ENCODE measurements around the gene UBA5.

The UBA5 gene

DNA sequence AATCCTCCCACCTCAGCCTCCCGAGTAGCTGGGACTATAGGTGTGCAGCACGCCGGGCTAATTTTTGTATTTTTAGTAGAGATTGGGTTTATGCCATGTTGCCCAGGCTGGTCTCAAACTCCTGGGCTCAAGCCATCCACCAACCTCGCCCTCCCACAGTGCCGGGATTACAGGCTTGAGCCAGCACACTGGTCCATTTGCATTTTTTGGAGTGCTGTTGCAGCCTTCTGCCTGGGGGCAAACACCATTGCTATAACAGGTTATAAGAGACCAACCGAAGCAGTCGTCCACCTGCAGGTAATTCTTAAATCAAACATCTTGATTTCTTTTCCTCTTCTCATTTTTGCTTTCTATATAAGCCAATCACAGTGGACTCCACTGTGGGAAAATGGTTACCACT is 35.3 kb upstream of the UBA5 start:
- TF ChIP-seq, protein P1, sequence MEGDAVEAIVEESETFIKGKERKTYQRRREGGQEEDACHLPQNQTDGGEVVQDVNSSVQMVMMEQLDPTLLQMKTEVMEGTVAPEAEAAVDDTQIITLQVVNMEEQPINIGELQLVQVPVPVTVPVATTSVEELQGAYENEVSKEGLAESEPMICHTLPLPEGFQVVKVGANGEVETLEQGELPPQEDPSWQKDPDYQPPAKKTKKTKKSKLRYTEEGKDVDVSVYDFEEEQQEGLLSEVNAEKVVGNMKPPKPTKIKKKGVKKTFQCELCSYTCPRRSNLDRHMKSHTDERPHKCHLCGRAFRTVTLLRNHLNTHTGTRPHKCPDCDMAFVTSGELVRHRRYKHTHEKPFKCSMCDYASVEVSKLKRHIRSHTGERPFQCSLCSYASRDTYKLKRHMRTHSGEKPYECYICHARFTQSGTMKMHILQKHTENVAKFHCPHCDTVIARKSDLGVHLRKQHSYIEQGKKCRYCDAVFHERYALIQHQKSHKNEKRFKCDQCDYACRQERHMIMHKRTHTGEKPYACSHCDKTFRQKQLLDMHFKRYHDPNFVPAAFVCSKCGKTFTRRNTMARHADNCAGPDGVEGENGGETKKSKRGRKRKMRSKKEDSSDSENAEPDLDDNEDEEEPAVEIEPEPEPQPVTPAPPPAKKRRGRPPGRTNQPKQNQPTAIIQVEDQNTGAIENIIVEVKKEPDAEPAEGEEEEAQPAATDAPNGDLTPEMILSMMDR (IDR thresholded peaks at IDR 0.05; ENCODE audit: low read depth, low read length) = no peak
- H3K4me3 ChIP-seq (ENCODE audit: low read depth, low read length) = no peak overlapping the region
- in situ Hi-C loops (cut with HindIII; ENCODE audit: low sequenced_read_pairs) = no loop called here
- DNase-seq (ENCODE audit: low read depth, low spot score) = no peak

DNA sequence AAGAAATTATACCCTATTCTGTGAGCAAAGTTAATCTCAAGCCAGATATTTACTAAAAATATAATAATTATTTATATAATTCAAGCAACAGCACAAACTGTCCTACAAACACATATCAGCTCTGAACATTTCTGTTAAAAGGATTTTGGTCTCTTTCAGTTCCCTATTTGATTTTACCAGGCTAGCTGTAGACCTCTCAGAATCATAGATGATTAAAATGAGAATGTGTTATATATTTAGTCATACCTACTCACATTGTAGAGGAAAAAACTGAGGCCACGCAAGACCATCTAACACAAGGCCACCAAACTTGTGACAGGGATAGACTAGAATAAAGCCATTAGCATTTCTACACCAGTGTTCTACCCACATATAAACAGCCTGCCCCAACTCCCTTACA is 34.5 kb upstream of the UBA5 start:
- TF ChIP-seq, protein P1 (IDR thresholded peaks at IDR 0.05; ENCODE audit: low read depth, low read length) = no peak
- no peak for DNase-seq (ENCODE audit: low read depth, low spot score)
- no peak overlapping the region for H3K4me3 ChIP-seq (ENCODE audit: low read depth, low read length)
- in situ Hi-C loops (cut with HindIII; ENCODE audit: low sequenced_read_pairs) = no loop called here

DNA sequence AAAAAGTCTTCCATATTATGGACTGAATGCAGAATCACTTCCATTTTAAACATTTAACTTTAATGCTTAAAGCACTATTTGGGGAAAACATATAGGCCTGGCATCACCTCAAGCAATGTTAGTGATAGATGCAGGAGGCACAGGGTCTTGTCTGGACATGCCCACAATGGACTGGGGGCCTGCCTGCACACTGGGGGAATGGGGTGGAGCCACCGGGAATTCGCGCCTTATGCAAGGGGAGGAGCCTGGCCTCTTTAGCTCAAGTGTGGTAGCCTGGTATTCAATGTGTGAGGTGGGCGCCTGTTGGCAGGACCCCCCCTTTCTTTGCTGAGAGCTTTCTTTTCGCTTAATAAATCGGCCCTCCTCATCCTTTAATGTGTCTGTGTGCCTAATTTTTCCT is 33.2 kb upstream of the UBA5 start:
- in situ Hi-C loops (cut with HindIII; ENCODE audit: low sequenced_read_pairs) = no loop called here
- no peak for DNase-seq (ENCODE audit: low read depth, low spot score)
- no peak overlapping the region for H3K4me3 ChIP-seq (ENCODE audit: low read depth, low read length)
- TF ChIP-seq, protein P1 (IDR thresholded peaks at IDR 0.05; ENCODE audit: low read depth, low read length) = no peak

DNA sequence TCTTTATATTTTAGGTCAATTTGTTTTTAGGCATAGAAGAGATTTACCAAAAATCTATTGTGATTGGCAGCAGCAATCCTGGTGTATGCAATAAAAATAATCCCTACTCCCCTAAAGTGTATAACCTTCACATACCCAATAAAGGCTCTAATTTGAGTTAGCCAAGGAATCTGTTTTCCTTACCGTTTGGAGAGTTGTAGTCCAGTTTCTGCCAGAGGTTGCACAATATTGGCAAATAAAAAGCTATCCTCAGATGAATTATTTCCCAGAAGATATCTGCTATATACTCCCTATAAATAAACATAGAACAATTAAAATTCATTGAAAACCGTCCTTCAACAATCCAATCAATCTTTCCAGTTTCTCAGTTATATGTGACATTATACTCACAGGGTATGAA is 32.0 kb upstream of the UBA5 start:
- H3K4me3 ChIP-seq (ENCODE audit: low read depth, low read length) = no peak overlapping the region
- in situ Hi-C loops (cut with HindIII; ENCODE audit: low sequenced_read_pairs) = no loop called here
- TF ChIP-seq, protein P1 (IDR thresholded peaks at IDR 0.05; ENCODE audit: low read depth, low read length) = no peak
- no peak for DNase-seq (ENCODE audit: low read depth, low spot score)

DNA sequence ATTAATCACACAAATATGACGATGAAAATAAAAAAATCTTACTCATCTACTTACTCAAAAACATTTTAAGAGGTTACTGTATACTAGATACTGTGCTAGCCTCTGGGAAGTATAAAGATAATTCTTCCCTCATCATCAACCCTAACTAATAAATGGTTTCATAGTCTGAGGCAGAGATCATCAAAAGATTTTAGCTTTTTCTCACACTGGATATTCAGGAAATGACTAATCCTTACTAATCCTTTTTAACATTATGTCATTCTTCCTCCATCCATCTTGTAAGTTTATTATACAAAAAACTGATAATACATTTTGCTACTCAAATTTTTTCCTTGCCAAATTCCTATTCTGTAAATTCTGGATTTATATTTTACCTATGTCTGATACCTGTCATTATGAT is 30.2 kb upstream of the UBA5 start:
- DNase-seq (ENCODE audit: low read depth, low spot score) = peak; percentile 72
- in situ Hi-C loops (cut with HindIII; ENCODE audit: low sequenced_read_pairs) = no loop called here
- TF ChIP-seq, protein P1 (IDR thresholded peaks at IDR 0.05; ENCODE audit: low read depth, low read length) = no peak
- H3K4me3 ChIP-seq (ENCODE audit: low read depth, low read length) = no peak overlapping the region

DNA sequence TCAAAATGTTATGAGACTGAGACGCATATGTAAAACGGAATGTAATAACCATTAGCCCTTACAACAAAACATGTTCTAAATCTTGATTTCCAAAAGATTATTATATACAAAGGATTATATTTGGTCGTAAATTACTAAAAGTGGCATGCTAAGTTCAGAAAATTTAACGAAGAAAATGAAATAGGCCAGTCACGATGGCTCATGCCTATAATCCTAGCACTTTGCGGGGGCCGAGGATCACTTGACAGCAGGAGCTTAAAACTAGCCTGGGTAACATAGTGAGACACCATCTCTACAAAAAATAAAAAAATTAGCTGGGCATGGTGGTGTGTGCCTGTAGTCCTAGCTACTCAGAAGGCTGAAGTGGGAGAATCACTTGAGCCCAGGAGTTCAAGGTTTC is 29.5 kb upstream of the UBA5 start:
- DNase-seq (ENCODE audit: low read depth, low spot score) = no peak
- in situ Hi-C loops (cut with HindIII; ENCODE audit: low sequenced_read_pairs) = no loop called here
- TF ChIP-seq, protein P1 (IDR thresholded peaks at IDR 0.05; ENCODE audit: low read depth, low read length) = no peak
- H3K4me3 ChIP-seq (ENCODE audit: low read depth, low read length) = no peak overlapping the region

DNA sequence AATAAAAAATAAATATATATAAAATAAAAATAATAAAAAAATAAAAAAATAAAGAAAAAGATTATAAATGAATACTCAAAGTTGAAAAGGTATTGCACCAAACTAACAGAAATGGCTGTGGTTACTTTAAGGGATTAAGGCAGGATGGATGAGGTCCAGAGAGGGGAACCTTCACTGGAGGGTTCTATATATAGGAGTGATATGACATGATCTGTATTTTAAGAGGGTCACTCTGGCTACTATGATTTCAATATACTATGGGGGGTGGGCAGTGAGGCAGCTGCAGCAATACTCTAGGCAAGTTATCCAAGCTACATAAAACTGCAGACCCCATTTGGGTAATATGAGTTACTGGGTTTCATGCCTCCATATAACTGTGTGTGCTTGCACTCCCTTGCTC is 25.1 kb upstream of the UBA5 start:
- in situ Hi-C loops (cut with HindIII; ENCODE audit: low sequenced_read_pairs) = no loop called here
- no peak overlapping the region for H3K4me3 ChIP-seq (ENCODE audit: low read depth, low read length)
- DNase-seq (ENCODE audit: low read depth, low spot score) = no peak
- TF ChIP-seq, protein P1 (IDR thresholded peaks at IDR 0.05; ENCODE audit: low read depth, low read length) = no peak
